Psoas muscle (tissue), 8 donors: ENCODE data around the gene UBB. TPM values are rescaled to one million over a fixed set of nuclear protein-coding genes. Genes with fewer than 3 reads are reported as not detected.

ENCODE experiments used
- ATAC-seq, 4 donors: fragments of 200-7000 bp; cut with Tn5 transposase; one replicate each; pipeline ENCODE4 v1.9.1; 2020; ENCODE audit warnings: moderate library complexity in 3 of 4, mild to moderate bottlenecking in 2 of 4
- DNase-seq, 2 donors: peaks; one replicate each; pipeline ENCODE4 v3.0.0-alpha.2; 2020
- H3K27ac ChIP-seq: fragments of 200-600 bp; one replicate; pipeline ENCODE4 v1.8.0; 2022
- H3K27me3 ChIP-seq, 3 donors: fragments of 200-600 bp in 1 of 3; one replicate each; pipeline versions ENCODE4 v1.6.1 to v1.8.0; 2013 to 2022; ENCODE audit warnings: low read length in 2 of 3, mild to moderate bottlenecking in 2 of 3, moderate library complexity in 1 of 3; ENCODE audit not compliant: insufficient read depth in 3 of 3
- H3K36me3 ChIP-seq, 2 donors: fragments of 200-600 bp in 1 of 2; one replicate each; pipeline versions ENCODE4 v1.6.1 to v1.8.0; 2013 to 2022; ENCODE audit warnings: low read depth in 1 of 2, mild to moderate bottlenecking in 1 of 2, moderate library complexity in 1 of 2; ENCODE audit not compliant: insufficient read depth in 1 of 2
- H3K4me1 ChIP-seq: fragments of 200-600 bp; one replicate; pipeline ENCODE4 v1.8.0; 2022
- H3K4me3 ChIP-seq: fragments of 200-600 bp; one replicate; pipeline ENCODE4 v1.8.0; 2022; ENCODE audit warnings: mild to moderate bottlenecking
- H3K9me3 ChIP-seq: fragments of 200-600 bp; one replicate; pipeline ENCODE4 v1.8.0; 2022
- CTCF ChIP-seq: fragments of 200-600 bp; IDR thresholded peaks from one replicate; pipeline ENCODE4 v1.8.0; 2022; ENCODE audit warnings: antibody characterized with exemption
- WGBS, 3 donors: extraction: QIAGEN DNeasy Blood & Tissue Kit; methylation state at CpG; one replicate each; pipeline versions ENCODE4 v1.1.6 to v1.1.7; 2013; 5-methylcytosine and 5-hydroxymethylcytosine counted together
- intact Hi-C, 2 donors: fragments of 100-400 bp; cut with DNase I; formaldehyde crosslinking; loops; one replicate each; pipeline versions ENCODE4 v1.11.0 to v1.14.2; 2022
- polyA plus RNA-seq, 3 donors: library from polyadenylated mRNA; stranded (reverse); fragments of 200-250 nt; gene quantifications; one replicate each; pipeline ENCODE4 v1.2.3, GENCODE V29; 2013
- total RNA-seq, 4 donors: library from RNA; stranded (reverse); fragmentation: NEBNext Ultra II Directional in 2 of 4; extraction: Animal tissue kit (Norgen Biotek cat#: 25700) in 2 of 4; gene quantifications; one replicate each; pipeline versions ENCODE4 v1.2.1 to v1.2.4, GENCODE V29; 2021 to 2023
- donor health status: healthy with polysubstance abuse.
- donor health status: DM: no; HTN: no; CAD: no; lungs with moderate emphysema.
- donor health status: Bipolar disorder and iron deficiency.
- donor health status: healthy.
- donor health status: DM: yes; HTN: yes; CAD: no.
- donor health status: DM: no; HTN: no; CAD: no.
- donor health status: DM: no; HTN: no; CAD: no.
- donor health status: DM: yes; HTN: yes; CAD: no.

UBB gene
- total and polyA plus RNA-seq, 7 donors = 700 to 3,203 (median 1,893) TPM

DNA sequence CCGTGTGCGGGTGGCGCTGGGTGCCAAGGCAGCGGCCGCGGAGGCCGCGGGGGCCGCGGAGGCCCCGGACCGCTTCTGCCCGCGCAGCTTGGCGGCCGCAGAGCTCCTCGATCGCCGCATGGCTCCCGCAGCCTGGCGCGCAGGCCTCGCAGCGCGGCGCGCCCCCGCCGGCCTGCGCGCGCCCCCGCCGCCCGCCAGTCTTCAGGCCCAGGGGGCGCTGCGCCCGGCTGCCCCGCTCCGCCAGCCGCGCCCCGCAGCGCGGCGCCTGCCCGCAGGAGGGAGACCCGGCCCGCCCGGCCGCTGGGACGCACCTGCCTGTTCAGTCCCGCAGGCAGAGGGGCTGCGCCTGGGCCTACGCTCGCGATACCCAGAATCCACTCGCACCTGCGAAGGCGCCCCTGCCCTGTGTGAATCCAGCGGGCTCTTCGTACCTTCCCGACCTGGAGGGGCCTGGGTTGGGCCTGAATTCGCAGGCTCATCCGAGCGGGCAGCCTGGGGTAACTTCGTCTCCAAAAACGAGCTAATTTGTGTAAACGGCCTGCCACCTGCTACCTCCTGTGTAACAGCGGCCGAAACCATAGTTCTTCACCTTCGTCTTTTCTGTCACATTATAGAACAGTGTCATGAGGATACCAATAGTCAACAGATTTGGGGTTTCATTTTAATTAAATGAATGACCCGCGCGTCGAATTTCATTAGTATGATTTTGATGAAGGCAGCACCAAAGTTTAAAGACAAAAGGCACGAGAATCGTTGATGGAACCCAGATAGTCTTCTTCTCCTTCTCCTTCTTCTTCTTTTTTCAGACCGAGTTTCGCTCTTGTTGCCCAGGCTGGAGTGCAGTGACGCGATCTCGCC lies 27.3 kb upstream of the UBB start, which contains the start of gene CENPV:
TSS of gene CENPV (minus strand) at position 153 of the 858 bp plus-strand sequence. CDS start at position 120, 33 bp downstream.
- TF ChIP-seq CTCF = peak; percentile 43
- Histone ChIP-seq H3K27ac (peak within 1 kb of the TSS; percentile 71), H3K4me1 (peaks cover 11% of the 10 kb centered on the region), H3K9me3 (no peaks in the 10 kb centered on the region), H3K36me3 (peaks cover 2 to 14% of the 10 kb centered on the region in 2 donors), H3K4me3 (peak within 1 kb of the TSS; percentile 91), H3K27me3 (no peaks in the 10 kb centered on the region)
- intact Hi-C loops = no loop called here
- peak; percentile 73 to 86 (median 85) for ATAC-seq
- DNase-seq = peak; percentile 40 to 65
- 16 to 25% (median 23%) methylated on average over 54 to 83 of the region's 83 CpGs for WGBS, 3 donors

- no peaks in the 10 kb centered on the region for H3K27me3 ChIP-seq
- WGBS, 3 donors = 91 to 97% (median 96%) methylated on average over 11 to 14 of the region's 14 CpGs
- H3K27ac ChIP-seq = no peak overlapping the region
- no peaks in the 10 kb centered on the region for H3K9me3 ChIP-seq
- no peak for ATAC-seq
- TF ChIP-seq CTCF = no peak
- no peak overlapping the region for H3K4me3 ChIP-seq
- DNase-seq = peak in 1 of 2 donors; percentile 33
- H3K36me3 ChIP-seq = peaks cover 0 to 5% of the 10 kb centered on the region in 2 donors
- intact Hi-C loops = no loop called here
- H3K4me1 ChIP-seq = peaks cover 11% of the 10 kb centered on the region
Measured at GRCh38 chr17:16354585-16354984, 26.3 kb upstream of the UBB start.

GRCh38 chr17:16358394-16358793 lies 22.5 kb upstream of the UBB start:
- no peak for TF ChIP-seq CTCF
- Histone ChIP-seq H3K27me3 (no peaks in the 10 kb centered on the region), H3K4me1 (no peaks in the 10 kb centered on the region), H3K9me3 (no peaks in the 10 kb centered on the region), H3K36me3 (no peaks in the 10 kb centered on the region), H3K27ac (no peak overlapping the region), H3K4me3 (no peak overlapping the region)
- ATAC-seq (no peak), DNase-seq (no peak)
- intact Hi-C loops = no loop called here

- ATAC-seq = no peak
- WGBS, 3 donors = 84 to 87% (median 87%) methylated on average over 8 of the region's 8 CpGs
- no peaks in the 10 kb centered on the region for H3K36me3 ChIP-seq
- H3K9me3 ChIP-seq = no peaks in the 10 kb centered on the region
- no peak overlapping the region for H3K4me3 ChIP-seq
- DNase-seq = no peak
- intact Hi-C loops = loop anchor here in 1 of 2 donors (5.0 kb wide), 1 partner anchor 75 kb away; no protein-coding TSS in a partner anchor
- peaks cover 4% of the 10 kb centered on the region for H3K4me1 ChIP-seq
- no peak for TF ChIP-seq CTCF
- no peaks in the 10 kb centered on the region for H3K27me3 ChIP-seq
- no peak overlapping the region for H3K27ac ChIP-seq
Measured at GRCh38 chr17:16361874-16362273, 19.0 kb upstream of the UBB start.
